GM21717 (cell line): ENCODE results near the gene IFI27L1.

Experiments
- ATAC-seq: cut with Tn5 transposase; IDR thresholded peaks from one replicate; pipeline ENCODE4 v1.9.1; 2021; ENCODE audit warnings: mild to moderate bottlenecking, moderate library complexity; ENCODE audit not compliant: unreplicated experiment

The IFI27L1 gene

DNA sequence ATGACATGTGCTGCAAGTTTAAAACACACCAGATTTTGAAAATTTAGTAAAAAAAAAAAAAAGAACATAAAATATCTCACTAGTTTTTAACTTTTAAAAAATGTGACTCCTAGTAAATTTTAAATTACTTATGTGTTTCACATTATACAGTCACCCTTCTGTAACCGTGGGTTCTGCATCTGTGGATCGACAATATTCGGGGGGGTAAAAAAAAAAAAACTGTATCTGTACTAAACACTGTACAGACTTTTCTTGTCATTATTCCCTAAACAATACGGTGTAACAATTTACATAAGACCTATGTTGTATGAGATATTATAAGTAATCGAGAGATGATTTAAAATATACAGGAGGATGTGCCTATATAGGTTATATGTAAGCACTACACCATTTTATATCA lies 3.3 kb upstream of the IFI27L1 start:
- ATAC-seq = no peak

DNA sequence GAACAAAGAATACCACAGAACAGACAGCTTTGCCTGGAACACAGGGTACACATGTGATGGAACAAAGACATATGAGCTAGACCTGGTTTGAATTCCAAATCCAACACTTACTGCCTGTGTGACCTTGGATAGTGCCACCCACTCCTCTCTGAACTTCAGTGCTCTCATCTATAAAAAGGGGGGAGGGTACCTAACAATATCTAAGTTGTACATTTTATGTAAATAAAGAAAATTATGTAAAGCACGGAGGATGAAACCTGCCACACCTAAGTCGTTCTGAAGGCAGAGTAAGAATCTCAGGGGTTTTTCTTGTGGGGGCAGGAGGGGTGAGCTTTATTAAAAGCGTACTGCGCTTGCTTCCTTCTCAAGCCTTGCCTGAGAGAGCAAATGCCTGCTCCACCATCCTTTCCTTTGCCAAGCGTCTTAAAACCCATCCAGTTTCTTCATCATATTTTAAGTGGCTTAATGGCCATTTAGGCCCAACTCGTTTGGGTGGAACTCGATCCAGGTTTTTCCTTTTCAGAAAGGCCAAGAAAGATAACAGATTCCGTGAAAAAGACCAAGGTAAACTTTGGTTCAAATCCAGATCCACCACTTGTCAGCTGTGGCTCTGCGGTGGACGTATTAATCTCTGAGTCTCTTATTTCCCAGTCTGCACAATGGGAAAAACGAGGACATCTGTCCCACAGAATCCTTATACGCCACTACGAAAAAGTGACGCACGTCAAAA lies 1.1 kb upstream of the IFI27L1 start:
- ATAC-seq = no peak

DNA sequence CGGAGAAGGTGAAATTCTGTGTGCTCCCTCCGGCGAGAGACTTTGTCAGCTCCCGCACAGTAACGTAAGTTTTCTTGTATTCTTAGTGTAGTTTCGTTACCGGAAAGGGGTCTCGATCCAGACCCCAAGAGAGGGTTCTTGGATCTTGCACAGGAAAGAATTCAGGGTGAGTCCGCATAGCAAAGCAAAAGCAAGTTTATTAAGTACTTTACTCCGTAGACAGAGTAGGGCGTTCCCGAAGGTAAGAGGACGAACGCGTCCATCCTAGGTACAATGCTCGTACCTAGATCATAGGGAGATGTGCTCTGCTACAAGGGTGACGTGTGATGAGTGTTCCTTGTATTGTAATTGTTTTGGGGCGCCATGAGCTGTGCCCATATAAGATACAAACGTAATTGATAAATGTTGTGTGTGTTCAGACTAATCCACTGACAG lies 293 bp downstream of the IFI27L1 start:
- peak; percentile 10 for ATAC-seq

DNA sequence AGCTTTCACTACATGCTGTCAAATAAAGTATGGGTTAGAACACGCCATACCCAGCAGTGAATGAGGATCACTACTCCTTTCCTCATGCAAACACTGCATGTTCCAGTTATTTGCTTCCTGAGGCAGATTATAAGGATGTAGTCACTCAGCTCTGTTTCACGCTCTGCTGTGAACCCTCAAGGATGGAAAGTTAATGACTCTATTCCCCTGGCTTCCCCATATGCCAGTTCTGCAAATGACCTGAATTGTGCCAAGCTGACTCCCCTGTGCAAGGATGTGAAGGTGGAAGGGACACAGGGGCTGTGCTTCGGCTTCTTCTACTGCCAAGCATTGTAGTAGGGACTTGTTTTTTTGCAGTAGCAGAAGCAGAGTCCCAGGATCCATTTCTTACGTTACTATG lies 6.8 kb downstream of the IFI27L1 start:
- ATAC-seq = no peak

DNA sequence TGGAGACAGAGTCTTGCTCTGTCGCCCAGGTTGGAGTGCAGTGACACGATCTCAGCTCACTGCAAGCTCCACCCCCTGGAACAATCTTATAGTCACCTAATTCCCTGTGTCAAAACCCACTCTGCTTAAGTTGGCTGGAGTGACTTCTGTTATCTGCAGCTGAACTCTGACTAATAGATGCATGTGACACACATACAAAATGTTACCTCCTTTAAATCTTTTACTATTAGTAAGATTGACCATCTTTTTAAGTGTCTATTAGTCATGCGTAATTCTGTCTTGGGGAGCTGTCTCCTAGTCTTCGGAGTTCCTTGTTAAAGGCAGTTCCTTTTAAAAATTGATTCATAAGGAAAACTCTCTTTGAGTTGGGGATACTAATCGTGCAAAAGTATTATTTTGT lies 7.4 kb downstream of the IFI27L1 start:
- no peak for ATAC-seq

DNA sequence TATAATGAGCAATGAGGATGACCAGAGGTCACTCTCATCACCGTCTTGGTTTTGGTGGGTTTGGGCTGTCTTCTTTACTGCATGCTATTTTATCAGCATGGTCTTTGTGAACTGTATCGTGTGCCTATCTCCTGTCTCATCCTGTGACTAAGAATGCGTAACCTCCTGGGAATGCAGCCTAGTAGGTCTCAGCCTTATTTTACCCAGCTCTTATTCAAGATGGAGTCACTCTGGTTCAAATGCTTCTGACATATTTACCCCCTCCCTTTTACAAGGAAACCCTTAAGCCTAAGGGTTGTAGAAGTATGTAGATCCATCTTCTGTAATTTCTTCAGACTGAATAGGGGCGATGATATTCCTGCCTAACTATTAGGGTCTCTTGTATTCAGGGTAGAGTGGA lies 8.4 kb downstream of the IFI27L1 start:
- no peak for ATAC-seq

DNA sequence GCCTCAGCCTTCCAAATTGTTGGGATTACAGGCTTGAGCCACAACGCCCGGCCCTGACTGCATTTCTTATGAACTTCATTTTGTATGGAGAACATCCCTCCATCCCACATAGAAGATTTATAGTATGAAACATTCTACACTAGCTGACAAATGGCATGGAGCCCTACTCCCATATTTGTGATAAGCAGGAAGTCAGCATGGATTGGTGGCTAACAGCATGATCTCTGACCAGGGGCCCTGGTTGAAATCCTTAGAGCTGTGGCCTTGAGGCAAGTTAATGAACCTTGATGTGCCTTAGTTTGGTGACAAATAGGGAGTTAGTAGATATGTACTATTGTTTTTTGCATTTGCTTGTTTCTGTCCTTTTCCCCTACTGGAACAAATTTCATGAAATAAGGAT lies 12.3 kb downstream of the IFI27L1 start:
- ATAC-seq = no peak

DNA sequence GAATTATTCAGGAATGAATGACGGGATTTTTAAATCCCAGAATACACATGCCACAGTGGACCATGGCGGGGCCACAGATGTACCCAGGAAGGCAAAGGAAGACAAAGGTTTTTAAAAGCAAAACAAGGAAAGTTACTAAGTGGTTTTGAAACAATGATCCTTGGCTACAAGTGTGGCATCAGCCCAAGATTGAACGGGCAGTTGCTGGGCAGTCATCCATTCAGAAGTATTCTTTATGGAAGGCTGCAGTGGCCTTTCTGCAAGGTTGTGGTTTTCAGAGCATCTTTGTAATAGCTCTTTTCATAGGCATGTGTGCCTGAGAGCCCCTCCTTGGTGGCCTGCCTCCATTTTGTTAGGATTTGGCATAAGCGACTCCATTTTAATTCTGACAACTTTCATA lies 16.0 kb downstream of the IFI27L1 start:
- no peak for ATAC-seq

DNA sequence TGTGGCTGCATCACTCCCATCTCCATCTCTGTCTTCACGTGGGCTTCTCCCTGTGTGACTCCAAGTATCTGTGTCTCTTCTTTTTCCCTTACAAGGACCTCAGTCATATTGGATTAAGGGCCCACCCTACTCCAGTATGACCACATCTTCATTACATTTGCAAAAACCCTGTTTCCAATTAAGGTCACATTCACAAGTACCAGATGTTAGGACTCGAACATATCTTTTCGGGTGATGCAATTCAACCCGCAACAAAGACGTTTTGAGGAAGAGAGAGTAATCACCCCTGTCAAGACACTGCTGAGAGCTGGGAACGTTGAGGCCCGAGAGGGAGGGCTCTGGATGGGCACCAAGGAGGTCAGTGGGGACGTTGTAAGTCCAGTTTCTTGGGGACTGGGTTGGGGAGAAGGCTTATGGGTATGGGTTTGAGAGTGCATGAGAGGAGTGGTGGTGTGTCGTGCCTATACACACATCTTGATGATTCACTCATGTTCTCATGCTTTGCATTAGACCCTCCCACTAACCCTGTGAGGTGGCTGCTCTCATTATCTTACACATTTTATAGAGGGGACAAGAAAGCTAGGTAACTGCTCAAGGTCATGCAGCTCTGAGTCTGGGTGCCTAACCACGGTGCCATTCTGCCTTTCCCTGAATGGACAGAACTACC lies 17.3 kb downstream of the IFI27L1 start:
- no peak for ATAC-seq

DNA sequence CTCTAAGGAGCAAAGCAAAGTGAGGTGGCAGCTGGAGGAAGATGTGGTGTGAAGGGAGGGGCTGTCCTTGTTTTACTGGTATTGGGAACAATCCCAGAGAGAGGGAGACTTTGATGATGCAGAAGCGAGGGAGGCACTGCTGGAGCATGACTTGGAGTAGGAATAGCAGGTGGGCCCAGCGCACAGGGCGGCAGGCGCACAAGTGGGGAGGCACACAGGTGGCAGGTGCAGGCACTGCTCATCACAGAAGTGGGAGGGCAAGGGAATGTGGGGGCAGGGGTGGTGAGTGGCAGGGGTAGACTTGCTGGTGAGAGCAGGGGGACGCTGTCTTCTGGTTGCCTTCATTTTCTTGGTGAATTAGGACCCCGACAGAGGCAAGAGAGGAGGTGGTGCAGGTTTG lies 17.9 kb downstream of the IFI27L1 start:
- no peak for ATAC-seq

DNA sequence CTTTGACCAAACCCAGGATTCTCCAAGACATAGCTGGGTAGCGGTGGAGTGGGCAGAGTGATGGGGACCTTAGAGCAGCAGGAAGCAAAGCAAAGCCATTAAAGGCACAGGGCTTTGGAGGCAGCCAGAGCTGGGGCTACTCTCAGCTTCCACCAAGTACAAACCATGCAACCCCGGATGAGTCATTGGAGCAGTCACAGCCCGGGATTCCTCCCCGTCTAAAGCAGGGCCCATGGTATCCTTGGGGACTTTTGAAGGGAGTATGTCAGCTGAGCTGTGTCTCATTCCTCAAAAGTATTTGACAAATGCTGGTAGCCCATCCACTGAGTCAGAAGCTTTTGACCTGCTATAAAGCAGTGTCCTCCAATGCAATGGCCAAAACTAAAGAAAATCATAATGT lies 19.7 kb downstream of the IFI27L1 start:
- ATAC-seq = no peak

DNA sequence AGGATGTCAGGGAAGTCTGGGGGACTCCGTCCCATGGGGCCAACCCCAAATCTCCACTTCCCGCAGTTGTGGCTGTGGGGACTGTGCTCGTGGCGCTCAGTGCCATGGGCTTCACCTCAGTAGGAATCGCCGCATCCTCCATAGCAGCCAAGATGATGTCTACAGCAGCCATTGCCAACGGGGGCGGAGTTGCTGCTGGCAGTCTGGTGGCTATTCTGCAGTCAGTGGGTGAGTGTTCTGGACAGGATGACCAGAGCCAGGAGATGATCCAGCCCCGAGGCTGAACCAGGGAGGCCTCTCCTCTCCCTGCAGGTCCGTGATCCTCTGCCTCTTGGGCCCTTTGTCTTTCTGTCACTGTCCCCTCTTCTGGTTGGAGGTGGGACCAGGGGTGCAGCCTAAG lies 20.6 kb downstream of the IFI27L1 start:
- no peak for ATAC-seq

DNA sequence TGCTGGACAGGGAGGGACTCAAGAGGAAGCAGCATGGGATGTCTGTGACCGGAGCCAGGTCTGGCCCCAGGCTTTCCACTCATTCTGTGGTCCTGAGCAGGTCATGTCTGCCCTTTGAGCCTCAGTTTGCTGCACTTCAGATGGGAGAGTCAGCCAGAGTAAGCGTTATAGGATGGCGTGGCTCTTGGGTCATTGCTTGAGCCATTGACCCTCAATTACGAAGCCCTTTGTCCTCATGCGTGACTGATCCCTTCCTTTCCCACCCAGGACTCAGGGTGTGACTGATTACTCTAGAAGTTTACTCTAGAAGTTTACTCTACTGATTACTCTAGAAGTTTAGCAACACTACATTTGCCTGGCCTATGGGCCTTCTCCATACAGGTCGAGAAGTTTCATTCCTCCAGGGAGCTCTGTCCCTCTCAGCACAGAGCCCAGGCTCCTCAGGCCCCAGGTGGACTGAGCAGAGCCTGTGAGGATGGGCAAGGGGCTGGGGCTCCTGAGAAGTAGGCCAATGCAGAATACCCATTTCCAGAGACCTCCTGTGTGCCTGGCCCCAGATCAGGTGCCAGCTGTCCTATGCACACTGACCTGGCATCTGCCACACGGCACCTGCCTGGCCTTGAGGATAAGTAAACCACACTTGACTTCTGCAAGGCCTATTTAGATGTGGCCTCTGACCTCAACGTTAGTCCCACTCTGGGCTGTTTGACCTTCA lies 21.8 kb downstream of the IFI27L1 start:
- ATAC-seq = no peak

DNA sequence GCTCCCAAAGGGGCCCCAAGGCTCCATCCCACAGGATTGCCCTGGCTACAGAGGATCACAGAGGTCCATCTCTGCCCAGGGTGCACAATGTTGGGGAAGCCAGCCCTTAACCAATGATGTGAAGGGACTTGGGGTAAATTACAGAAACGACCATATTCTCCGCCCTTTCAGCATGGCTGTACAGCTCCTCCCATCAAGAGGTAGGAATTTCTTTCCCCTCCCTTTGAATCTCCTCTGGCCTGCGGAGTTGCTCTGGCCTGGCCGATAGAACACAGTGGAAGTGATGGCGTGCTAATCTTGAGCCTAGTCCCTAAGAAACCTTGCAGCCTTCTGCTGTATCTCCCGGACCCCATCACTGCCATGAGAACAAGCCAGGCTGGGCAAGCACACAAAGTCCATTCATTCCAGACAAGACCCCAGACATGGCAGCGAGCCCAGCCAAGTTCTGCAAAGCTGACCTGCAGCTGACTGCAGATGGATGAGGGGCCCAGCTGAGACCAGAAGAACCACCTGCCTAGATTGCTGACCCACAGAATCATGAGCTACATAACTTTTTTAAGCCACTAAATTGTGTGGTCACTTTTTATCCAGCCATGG lies 22.5 kb downstream of the IFI27L1 start:
- ATAC-seq = no peak

DNA sequence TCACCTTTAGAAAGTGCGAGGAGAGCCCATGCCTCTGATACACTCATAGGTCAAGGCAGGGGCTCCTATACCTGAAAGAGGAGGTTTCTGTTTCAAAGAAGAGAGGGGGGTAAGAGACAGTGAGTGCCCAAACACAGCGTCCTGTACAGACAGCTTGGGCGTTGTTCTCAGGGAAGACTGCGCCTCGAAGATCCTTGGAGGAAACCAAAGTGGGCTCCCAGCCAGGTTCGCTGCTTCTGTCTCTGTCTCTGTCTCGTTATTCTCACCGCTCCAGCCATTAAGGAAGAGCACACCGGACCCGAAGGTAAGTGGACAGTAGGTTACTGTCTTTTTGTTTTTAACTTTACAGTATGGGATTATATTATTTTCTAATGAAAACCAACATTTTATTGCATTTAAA lies 23.6 kb downstream of the IFI27L1 start:
- ATAC-seq = no peak

DNA sequence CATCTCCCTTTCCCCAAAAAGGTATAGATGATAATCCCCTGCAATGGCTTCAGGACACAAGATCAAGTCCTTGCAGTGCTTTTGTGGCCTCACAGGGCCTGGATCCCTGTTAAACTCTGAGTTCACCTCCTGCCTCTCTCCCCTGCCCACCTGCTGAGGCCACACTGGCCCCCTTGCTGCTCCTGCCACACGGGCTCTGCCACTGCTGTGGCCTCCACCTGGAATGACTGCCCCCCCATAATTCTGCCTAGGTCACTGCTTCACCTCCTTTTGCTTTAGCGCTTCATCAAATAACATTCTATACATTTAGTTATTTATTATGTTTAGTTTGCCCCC lies 28.8 kb downstream of the IFI27L1 start:
- no peak for ATAC-seq

DNA sequence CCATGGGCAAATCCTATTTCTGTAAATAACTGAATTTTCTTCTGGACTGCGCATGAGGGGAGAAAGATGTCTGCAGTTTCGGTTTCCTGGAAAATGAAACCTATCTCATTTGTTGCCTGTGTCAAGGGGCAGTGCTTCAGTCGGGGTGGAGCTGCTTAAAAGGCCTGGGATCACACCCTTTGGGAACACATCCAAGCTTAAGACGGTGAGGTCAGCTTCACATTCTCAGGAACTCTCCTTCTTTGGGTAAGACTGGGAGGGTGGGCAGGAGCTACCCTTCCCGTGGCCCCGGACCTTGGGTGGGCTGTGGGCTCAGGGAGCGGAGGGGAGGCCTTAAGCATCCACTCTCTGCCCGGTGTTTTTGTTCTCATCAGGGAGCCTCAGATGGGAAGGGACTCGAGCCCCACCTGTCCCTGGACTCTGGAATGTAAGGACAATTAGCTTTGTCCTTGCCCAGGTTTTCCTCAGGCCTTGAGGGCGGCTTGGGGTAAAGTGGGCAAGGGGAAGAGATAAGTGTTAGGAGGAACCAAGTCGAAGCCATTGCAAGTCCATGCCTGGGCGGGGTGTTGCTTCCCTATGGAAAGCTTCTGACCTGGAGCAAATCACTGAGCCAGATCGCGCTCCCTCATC lies 29.6 kb downstream of the IFI27L1 start, which contains the start of gene IFI27:
TSS of gene IFI27 (plus strand) at position 185 of the 630 bp plus-strand sequence.
- no peak for ATAC-seq

DNA sequence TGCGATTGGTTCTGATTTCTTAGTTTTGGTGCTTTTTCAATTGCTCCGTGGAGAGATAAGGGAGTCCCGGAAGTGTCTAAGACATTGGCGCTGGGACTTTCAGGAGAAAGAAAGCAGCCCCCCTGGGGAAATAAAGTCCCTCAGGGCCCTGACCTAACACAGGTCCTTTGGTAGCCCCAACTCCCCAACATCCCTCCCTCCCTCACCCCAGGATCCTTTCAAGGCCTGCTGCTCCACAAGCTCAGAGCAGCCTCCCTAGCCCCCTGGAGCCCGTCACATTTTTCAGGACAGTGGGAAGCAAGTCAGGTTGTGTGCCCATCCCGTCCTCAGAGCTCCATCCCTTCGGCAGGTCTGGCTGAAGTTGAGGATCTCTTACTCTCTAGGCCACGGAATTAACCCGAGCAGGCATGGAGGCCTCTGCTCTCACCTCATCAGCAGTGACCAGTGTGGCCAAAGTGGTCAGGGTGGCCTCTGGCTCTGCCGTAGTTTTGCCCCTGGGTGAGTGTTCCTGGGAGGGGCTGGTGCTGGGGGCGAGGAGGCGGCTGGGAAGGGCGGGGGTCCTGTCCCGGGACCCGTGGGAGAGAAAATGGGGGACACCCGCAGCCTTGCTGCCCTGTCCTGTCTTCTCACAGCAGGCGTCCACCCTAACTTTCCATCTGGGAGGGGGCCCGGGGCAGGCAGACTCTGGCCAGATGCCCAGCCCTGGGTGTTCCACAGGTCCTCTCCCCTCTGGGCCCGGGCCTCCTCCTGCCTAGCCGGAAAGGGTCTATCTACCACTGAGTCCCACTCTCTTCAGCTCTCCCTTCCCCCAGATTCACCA lies 30.4 kb downstream of the IFI27L1 start:
- ATAC-seq = no peak

DNA sequence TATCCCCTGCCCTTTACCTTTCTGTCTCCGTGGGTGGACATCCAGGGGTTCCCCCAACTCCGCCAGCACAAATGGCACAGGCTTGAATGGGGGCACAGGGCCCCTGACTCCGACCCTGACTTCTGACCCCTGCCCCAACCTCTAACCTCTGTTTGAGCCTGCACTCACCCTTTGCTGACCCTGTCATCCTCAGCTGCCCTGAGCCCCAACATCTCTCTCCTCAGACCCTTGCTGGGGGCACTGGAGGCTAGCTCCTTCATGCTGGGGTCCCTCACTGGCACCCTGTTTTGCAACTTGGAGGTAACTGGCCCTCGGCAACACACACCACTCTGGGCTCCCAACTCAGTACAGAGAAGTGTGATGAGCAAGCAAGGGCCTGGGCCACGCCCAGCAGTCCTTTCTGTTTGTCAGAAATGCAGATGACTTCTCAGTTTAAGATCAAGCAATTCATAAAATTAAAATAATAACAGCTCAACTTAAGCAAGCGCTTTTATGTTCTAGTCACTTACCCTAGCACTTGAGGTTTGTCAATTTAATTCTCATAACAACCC lies 31.5 kb downstream of the IFI27L1 start:
- ATAC-seq = no peak

DNA sequence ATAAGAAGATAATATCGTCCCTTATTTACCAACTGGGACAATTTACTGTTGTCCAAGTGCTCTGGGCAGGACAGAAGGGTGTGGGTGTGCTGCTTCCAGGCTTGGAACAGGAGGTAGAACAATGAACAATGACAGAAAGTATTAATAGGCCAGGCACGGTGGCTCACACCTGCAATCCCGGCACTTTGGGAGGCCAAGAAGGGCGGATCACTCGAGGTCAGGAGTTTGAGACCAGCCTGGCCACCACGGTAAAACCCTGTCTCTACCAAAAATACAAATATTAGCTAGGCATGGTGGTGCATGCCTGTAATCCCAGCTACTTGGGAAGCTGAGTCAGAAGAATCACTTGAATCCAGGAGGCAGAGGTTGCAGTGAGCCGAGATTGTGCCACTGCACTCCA lies 32.0 kb downstream of the IFI27L1 start:
- ATAC-seq = no peak
